Measurements from ENCODE around the gene ELFN2.

DNA sequence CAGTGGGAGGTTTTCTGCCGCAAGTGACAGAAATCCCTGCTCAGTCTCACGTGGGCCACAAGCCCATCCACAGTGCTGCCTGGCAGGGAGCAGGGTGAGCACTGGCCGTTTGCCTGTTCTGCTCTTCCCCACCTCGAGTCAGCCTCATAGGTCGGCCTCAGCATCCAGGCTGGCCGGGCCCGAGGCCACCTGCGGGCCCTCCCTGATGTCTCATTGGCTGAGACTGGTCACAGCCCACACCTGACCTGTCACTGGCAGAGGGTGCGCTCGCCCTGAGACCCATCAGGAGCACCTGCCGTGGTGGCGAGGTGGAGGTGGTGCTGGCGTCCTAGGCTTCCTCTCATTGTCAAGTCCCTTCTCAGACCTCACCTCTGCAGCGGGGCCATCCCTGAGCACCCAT, 72.1 kb downstream of the ELFN2 start:
- TF ChIP-seq CTCF (conservative IDR thresholded peaks at IDR 0.05; ENCODE audit: low read length): no peak
- no peak for TF ChIP-seq EZH2phosphoT487 (IDR thresholded peaks at IDR 0.05; ENCODE audit: borderline replicate concordance, low read depth, low read length)

Data from OCI-LY7 (cell line).